ENCODE results near the gene MDGA2.
"Not testable (repeated sequence)": the region's sequence is repeated elsewhere in the genome, so short reads cannot be mapped to it uniquely, and the experiment has no call there.

MDGA2 gene

DNA sequence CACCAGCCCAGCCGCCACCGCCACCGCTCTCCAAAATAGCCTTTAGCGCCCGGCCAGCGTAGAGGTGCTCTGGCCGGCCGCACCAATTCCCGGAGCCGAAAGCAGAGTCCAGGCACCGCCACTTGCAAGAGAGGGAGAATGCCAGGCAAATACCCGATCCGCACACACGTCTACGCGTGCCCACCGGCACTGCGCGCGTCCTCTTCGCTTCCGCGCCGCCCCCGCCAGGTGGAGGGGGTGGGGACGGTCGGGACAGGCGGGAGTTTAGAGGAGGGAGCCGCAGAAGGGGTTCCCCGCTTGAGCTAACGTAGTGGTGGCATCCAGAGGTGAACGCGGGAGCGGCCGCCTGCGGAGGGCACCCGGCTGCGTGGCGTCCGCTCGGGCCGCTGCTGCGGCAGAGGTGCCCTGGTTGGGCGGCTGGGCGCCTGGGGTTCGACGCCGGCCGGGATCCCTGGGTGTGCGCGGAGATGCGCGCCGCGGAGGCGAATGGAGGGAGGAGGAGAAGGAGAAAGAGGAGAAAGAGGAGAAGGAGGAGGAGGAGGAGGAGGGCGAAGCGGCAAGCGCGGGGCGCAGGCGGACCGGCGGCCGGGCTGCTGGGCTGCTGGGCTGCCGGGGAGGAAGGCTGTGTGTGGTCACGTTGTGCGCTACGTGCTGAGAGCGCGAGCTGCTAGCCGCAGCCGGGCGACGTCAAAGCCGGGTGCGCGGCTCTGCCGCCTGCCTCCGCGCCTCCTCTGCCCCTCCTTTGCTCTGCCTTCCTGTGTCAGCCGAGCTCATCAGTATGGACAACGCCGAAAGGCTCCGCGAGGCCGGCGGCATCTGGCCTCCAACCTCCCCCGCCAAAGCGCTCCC, at the start of gene MDGA2:
MDGA2 (minus strand) TSS at position 140 of the 849 bp plus-strand sequence.
- DNase-seq (ENCODE audit: low spot score), result peak; percentile 27

DNA sequence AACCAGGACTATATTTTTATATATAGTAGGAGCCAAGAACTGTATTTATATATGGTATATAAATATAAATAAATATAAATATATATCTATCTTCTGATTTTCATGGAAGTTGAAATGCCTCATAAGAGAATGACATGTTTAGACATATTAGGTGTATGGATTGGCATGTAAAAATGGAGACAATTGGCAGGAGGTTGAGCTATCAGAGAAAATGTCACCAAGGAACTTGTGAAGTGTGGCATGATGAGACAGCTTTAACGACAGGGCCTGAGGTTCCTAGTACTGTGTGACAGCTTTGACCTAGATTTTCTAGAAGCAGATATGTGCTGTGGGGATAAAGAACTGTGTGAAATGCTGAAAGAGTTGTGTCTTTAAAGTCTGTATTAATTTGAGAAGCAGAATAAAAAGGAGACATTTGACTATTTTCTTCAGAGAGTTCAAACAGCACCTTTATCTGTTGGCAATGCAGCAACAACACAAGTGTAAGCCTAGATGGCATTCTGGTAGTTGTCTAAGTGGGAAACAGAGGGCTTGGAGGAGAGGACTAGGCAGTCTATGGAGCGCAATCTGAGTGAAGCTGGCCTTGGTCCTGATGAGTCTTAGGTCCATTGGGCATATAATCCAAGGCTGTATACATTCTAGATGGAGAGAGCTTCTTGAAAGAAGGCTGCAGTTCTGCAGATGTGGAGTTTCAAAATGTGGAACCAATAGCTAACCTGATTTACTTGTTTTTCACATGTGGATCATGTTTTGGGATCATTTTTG, 47.7 kb upstream of the MDGA2 start:
- DNase-seq (ENCODE audit: low spot score), result no peak

DNA sequence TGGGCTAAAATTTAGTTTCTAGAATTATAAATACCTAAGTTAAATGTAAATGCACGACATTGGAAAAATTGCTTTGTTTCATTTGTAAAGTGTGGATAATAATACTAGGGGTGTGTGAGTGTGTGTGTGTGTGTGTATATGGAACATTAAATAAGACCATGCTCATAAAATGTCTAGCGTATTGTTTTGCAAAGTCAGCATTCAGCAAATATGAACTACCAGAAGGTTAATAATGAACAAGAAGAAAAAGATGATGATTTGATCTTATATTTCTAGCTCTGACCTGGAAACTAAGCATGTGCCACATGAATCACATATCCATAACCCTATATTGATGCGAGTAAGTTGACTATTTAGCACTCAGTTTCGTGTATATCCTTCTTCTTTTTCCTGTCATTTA, 44.9 kb upstream of the MDGA2 start:
- no peak for DNase-seq (ENCODE audit: low spot score)

DNA sequence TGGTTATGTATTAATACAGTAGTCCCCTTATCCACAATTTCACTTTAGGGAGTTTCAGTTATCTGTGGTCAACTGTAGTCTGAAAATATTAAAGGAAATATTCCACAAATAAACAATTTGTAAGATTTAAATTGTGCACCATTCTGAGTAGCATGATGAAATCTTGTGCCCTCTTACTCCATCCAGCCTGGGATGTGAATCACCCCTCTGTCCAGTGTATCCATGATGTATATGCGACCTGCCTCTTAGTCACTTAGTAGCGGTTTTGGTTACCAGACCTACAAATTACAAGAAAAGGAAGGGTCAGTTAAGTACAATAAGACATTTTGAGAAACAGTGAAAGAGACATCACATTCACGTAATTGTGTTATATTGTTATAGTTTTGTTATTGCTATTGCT, 39.9 kb upstream of the MDGA2 start:
- DNase-seq (ENCODE audit: low spot score), result no peak

DNA sequence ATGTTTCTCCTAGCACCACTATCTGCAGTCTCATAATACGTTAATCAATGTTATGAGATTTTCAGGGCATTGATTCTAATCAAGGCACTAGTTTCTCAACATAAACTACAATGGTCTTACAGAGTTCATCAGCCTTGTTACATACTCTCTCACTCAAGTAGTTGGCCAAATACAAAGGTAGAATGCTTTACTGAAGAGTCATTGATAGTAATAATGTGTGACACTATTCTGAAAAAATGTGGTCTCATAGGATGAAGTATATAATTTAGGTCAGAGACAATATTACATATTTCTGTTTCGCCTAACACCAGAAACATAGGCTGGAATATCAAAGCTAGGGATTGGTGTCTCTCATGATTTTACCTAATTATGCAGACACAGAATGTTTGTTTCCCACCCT, 35.2 kb upstream of the MDGA2 start:
- no peak for DNase-seq (ENCODE audit: low spot score)

DNA sequence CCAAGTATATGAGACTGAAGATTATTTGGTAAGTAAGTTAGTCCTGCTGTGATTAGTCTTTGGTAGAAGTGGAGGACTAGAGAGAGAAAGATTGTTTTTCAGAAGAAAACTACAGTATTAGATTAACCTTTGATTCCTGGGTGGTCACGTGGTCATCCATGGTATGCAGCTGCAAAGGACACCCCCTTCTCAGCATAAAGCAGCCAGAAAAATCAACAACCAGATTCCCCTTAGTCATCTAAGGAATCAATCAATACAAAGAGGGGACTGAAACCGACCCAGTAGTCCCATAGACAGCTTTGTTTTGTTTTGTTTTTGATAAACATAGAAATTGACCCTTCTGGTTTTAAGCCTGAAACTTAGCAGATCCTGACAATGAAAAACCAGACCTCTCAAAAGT, 30.3 kb upstream of the MDGA2 start:
- no peak for DNase-seq (ENCODE audit: low spot score)

DNA sequence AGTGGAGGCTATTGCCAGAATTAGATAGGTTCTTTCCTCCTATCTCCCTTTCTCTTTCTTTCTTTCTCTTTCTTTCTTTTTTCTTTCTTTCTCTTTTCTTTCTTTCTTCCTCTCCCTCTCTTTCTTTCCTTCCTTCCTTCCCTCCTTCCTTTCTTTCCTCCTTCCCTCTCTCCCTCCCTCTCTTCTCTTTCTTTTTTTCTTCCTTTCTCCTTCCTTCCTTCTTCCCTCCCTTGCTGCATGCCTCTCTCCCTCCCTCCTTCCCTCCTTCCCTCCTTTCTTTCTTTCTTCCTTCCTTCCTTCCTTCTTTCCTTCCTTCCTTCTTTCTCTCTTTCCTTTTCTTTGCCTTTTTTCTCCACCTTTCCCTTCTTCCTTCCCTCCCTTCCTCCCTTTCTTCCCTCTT, 16.4 kb upstream of the MDGA2 start:
- no peak for DNase-seq (ENCODE audit: low spot score)

DNA sequence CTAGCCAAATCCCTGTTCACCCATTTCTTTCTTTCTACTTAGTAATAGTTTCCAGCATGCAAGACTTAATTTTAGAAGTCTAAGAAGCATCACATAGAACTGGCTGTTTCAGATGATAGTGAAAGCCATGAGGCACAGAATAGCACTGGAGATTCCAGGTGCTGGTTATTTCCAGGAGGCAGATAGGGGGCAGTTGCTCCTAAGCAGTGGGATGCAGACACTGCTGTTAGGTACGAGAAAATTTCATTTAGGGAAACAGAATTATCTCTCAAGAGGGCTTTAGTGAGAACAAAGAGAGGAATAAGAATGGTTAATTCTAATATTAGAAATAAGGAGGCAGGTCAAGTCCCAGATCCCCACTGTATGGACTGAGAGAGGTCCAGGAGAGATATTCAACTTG, 3.6 kb upstream of the MDGA2 start:
- DNase-seq (ENCODE audit: low spot score), result no peak

DNA sequence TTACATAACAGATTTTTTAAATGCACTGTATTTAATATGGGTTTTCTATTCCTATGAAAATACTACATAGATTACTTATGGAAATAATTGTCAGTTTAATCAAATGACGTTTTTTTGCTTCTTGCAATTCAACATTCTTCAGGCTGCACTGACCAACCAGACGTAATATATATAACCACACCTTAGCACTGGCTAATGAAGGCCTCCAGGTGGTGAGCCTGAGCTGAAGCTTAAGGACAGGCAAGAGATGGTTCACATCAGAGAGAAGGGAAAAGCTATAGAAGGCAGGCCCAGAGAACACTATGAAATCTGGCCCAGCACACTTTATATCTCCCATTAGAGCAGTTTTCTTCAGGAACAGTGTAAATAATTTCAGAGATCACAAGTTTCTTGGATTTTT, 2.8 kb upstream of the MDGA2 start:
- no peak for DNase-seq (ENCODE audit: low spot score)

DNA sequence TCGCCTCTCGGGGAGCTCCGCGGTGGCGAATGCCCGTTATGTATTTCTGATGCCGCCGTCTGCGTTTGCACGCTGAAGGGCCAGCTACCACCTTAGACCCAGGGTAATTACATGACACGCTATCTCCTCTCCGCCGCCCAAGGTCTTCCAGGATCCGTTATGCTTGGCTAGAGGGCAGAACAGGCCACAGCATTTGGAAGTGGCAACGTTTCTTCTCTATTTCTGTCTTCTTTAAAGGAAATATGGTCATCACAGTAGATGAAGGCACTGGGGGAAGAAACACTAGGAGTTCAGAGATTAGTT, 861 bp upstream of the MDGA2 start:
- no peak for DNase-seq (ENCODE audit: low spot score)

DNA sequence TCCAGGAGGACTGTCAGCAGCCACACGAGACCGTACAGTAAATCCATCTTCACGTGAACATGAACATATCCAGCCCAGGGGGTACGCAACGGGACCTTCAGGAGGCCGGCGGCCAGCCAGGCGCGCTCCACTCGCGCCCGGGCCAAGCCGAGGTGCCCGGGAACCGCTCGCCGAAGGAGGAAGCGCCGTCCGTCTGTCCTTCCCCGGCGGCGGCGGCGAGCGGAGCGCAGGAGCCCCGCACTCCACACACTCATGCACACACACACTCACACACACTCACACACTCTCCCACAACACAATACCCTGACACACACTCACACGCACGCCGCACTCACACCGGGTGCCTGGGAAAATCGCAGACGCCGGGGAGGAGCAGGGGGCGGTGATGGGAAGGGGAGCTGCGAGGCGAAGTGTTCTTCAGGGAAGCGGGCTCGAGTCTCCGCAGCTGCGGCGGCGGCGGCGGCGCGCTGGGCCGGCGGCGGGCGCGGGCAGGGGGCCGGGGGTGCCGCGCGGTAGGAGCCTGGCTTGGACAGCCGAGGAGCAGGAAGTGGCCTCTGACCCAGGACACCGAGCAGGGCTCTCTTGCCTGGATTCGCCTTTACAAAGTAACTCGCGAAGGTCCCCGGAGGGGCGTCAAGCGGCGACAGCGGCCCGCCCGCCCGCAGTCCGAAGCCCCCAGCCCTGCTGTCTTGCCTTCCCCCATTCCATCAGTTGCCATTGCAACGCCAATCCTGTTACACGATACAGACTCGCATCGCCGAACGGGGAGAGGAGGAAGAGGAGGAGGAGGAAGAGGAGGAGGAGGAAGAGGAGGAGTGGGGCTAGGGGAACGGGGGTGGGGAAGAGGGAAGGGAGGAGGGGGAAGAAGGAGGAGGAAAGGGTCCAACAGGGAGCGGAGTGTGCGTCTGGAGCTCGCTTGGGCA, 601 bp downstream of the MDGA2 start:
- no peak for DNase-seq (ENCODE audit: low spot score)

DNA sequence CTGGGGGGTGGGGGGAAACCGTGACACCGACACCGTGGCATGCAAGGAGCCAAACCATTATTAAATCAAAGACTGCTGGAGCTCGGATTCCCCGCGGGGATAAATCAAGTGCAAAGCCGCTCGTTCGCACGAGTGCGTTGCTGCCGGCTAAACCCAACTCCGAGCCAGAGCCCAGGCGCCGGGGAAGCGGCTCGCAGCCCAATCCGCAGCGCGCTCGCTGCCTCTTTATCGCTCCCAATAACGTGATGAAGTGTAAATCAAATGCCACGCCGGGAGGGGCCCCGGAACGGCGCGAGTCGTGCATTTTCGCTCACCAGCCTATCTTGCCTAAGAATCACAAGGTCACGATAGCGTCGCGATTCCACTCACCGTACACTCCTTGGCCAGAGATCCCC, 1.3 kb downstream of the MDGA2 start:
- no peak for DNase-seq (ENCODE audit: low spot score)

DNA sequence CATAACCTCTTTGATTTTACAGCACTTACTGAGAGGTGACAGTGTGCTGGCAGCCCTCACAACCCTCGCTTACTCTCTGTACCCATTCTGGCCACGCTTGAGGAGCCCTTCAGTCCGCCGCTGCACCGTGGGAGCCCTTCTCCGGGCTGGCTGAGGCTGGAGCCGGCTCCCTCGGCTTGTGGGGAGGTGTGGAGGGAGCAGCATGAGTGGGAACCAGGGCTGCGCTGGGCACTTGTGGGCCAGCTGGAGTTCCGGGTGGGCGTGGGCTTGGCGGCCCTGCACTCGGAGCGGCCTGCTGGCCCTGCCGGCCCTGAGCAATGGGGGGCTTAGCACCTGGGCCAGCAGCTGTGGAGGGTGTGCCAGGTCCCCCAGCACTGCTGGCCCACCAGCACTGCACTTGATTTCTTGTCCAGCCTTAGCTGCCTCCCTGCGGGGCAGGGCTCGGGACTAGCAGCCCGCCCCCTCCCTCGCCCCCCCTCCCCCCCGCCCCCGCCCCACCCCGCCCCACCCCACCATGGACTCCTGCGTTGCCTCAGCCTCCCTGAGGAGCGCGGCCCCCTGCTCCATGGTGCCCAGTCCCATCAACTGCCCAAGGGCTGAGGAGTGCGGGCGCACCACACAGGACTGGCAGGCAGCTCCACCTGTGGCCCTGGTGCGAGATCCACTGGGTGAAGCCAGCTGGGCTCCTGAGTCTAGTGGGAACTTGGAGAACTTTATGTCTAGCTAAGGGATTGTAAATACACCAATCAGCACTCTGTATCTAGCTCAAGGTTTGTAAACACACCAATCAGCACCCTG, 9.9 kb downstream of the MDGA2 start:
- DNase-seq (ENCODE audit: low spot score), result no peak

DNA sequence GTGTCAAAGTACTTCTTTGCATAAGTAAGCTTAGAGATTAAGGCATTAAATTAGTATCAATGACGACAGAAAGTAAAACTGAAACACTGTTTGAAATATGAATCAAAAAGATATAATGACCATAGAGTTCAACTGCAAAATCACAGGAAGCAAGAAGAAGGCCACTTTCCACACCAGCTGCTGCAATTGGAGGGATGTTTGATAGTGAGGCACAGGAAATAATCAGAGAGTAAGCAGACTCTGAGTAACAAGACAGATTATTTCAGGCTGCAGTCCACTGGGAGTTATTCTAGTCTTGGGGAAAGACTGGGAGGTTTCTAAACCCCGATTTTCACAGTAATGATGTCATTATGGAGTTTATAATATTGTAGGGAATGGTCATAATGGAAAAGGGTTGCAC, 12.9 kb downstream of the MDGA2 start:
- DNase-seq (ENCODE audit: low spot score), result no peak

DNA sequence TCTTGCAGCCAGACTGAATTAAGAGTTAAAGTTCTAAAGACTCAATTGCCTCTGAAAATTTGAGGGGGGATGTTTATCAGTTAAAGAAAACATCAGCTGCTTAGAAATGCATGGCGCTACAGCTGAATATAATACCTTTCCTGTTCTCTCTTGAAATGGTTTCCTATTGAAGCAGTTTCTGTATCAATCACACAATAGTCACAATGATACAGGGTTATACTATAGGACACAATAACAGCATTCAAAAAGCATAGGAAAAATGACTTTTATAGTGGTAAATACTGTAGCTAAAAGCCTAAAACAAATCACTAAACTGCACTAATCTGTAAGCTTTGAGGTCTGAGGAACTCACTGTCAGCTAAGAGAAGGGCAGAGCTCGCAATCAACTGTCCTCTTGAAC, 15.2 kb downstream of the MDGA2 start:
- DNase-seq (ENCODE audit: low spot score), result no peak

DNA sequence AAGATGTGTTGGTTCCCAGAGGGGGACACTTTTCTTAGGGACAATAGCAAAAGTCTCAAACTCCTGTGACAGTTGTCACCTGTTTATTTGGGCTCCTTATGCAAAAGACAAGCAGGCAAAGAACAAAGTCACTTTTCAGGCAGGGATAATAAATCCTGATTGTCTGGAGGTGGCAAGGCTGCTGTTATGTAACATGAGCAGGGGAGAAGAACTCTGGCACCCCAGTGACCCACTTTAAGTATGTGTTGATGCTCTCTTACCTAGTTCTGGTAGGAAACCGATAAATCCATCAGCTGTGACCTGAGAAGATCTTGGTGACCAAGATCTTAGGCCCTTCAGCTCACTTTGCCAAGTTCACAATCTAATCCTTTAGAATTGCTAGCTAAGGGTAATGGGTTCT, 17.4 kb downstream of the MDGA2 start:
- DNase-seq (ENCODE audit: low spot score), result no peak

DNA sequence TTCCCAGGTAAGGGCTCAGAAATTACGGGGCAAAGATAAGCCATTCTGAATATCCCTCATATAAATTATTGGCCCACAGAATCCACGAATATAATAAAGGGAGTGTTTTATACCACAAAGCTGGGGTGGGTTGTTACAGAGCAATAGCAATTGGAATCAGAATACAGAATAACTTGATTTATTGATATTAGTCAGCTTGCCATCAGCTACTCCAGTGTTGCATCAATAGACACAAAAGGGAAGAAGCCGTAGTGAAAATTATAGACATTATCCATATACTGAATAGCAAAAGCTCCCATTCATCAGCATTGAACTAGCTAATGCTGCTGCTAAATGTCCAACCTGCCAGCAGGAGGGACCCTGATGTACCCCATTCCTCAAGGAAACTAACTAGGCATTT, 18.3 kb downstream of the MDGA2 start:
- no peak for DNase-seq (ENCODE audit: low spot score)

DNA sequence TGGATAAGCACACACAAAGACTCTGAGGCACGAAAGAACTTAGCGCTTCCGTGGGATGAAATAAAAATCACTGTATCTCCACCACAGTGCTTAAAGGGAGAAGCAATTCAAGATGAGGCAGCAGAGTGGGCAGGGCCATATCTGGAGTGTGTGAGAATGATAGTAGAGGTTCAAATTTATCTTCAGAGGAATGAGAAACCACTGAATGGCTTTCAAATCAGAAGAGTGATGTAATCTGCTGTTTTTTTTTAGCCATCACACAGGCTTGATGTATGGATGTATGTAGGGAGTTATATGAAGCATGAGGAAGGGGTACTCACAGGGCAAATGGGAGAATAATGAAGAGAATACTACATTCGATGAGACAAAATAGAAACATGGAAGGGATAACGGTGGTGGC, 24.1 kb downstream of the MDGA2 start:
- DNase-seq (ENCODE audit: low spot score), result no peak

DNA sequence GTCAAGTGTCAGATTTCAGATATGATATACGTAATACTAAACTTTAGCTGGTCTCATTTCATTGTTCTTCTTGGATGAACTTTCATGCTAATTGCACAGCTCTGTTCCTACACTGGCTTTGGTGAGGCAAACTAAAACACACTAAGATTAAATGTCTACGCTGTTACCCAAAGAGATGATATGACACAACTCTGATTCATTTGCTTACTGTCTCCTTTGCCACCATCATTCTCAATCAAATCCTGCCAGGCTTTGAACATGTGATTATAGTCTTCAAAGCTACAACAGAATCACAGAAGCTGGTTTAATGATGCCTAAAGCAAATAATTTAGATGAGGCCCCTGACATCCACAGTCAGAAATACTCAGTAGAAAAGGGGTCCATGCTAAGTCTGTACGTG, 37.7 kb downstream of the MDGA2 start:
- no peak for DNase-seq (ENCODE audit: low spot score)

DNA sequence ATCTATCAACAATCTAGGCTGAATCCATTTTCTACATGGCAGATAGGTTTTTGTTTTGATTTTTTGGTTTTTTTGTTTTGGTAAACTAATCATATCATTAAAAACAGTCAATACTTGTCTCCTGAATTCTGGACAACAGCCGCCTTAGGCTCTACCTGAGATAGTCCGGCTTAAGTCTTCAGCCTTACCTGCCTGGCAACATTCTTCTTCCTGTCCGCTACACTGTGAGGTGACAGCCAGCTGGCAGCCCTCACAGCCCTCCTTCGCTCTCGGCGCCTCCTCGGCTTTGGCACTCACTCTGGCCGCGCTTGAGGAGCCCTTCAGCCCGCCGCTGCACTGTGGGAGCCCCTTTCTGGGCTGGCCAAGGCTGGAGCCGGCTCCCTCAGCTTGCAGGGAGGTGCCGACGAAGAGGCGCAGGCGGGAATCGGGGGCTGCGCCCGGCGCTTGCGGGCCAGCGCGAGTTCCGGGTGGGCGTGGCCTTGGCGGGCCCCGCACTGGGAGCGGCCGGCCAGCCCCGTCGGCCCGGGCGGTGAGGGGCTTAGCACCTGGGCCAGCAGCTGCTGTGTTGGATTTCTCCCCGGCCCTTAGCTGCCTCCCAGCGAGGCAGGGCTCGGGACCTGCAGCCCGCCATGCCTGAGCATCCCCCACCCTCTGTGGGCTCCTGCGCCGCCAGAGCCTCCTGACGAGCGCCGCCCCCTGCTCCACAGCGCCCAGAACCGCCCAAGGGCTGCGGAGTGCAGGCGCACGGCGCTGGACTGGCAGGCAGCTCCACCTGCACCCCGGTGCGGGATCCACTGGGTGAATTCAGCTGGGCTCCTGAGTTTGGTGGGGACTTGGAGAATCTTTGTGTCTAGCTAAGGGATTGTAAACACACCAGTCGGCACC, 49.0 kb downstream of the MDGA2 start:
- no peak for DNase-seq (ENCODE audit: low spot score)

DNA sequence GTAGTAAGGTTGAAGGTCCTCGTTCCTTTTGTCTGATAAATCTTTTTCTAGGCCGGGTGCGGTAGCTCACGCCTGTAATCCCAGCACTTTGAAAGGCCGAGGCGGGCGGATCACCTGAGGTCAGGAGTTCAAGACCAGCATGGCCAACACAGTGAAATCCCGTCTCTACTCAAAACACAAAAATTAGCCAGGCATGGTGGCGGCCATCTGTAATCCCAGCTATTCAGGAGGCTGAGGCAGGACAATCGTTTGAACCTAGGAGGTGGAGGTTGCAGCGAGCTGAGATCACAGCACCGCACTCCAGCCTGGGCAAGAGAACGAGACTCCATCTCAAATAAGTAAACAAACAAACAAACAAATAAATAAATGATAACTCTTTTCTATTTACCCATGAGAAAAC, 51.3 kb downstream of the MDGA2 start:
- DNase-seq (ENCODE audit: low spot score), result not testable (repeated sequence)
